ENCODE measurements around the gene MAML3.

The MAML3 gene

DNA sequence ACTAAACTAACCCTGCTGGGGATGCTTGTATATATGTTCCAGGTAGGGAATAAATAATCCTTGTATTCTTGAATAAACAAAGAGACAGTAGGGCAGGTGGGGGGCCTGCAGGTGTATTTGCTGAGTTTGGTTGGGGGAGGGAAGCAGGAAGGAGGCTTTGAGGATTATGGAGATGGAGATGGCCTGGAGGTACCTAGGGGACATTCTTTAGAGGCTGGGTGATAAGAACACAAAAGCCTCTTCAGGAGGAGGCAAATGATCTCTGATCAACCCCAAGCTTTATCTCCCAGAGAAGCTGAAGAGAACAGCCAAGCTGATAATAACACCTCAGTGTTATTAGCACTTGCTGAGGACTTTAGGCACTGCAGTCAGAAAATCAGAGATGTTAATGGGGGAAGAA is 300.7 kb downstream of the MAML3 start:
- Mint-ChIP-seq H3K27ac (no peak overlapping the region), H3K27me3 (no peaks in the 10 kb centered on the region), H3K4me1 (ENCODE audit: low read depth) (peaks cover 17% of the 10 kb centered on the region), H3K36me3 (ENCODE audit: low read depth) (no peaks in the 10 kb centered on the region), H3K4me3 (no peak overlapping the region), H3K9me3 (no peaks in the 10 kb centered on the region)
- intact Hi-C loops (cut with micrococcal nuclease), result no loop called here

DNA sequence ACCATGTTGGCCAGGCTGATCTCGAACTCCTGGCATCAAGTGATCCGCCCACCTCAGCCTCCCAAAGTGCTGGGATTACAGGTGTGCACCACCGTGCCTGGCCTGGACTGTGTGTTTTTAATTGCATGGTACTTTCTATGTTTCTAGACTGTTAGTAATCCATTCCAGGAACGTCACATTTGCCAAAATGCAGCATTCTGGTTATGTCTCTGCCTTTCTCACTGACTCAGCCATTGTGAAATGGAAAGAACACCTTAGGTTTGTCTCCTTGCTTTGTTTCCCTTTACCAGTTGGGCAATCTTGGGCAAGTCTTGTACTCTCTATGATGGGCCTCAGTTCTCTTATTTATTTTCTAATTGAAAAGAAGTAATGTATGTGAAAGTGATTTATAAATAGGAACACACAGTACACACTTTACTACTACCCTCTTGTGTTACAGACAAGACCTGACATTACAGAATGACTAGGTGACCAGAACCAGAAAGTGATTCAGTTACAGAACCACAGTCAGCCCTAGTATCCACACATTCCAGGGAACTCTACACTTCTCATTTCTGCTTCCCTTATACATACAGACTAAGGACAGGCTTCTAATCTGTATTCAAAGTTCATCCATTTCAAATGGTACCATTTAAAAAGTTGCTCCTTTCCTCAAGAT is 301.2 kb downstream of the MAML3 start:
- Mint-ChIP-seq H3K27ac (no peak overlapping the region), H3K4me1 (ENCODE audit: low read depth) (peaks cover 17% of the 10 kb centered on the region), H3K9me3 (no peaks in the 10 kb centered on the region), H3K4me3 (no peak overlapping the region), H3K27me3 (no peaks in the 10 kb centered on the region), H3K36me3 (ENCODE audit: low read depth) (no peaks in the 10 kb centered on the region)
- intact Hi-C loops (cut with micrococcal nuclease), result no loop called here

DNA sequence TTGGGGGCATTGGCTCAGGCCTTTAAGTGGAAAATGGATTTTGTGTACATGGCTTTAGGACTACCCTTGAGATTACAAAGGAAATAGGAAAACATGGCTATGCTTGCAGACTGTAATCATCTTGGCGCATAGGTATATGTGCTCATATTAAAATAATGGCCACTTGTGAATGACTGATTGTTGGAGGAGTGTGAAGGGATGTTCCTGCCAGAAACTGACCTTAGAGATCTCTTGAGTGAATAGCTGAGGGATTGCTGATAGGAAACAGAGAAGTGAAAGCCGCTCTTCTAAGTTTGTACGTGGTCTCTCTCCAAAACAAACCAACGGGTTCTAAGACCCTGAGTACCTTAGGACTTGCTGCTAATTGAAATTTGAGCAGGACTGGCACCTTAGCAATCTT is 302.3 kb downstream of the MAML3 start:
- intact Hi-C loops (cut with micrococcal nuclease), result no loop called here
- Mint-ChIP-seq H3K9me3 (no peaks in the 10 kb centered on the region), H3K4me3 (no peak overlapping the region), H3K4me1 (ENCODE audit: low read depth) (peaks cover 17% of the 10 kb centered on the region), H3K27me3 (no peaks in the 10 kb centered on the region), H3K27ac (no peak overlapping the region), H3K36me3 (ENCODE audit: low read depth) (no peaks in the 10 kb centered on the region)

DNA sequence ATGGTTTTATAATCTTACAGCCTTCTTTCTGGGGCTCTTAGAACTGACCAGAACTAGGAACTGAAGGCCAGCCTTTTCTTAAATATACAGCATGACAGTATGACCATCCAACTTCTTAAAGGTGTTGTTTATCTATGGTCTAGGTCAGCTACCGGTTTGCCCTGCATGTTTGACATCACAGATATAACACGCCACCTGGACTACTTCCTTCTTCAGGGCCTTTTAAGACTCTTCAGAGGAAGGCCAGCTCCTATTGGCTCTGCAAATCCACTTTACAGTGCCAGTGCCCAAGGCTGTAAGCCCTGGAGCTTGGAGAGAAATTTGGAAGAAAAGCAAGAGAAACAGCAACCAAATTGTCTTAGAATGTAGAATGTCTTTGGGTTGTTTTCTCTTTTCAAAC is 302.9 kb downstream of the MAML3 start:
- Mint-ChIP-seq H3K27me3 (no peaks in the 10 kb centered on the region), H3K4me3 (no peak overlapping the region), H3K36me3 (ENCODE audit: low read depth) (no peaks in the 10 kb centered on the region), H3K27ac (no peak overlapping the region), H3K4me1 (ENCODE audit: low read depth) (peaks cover 17% of the 10 kb centered on the region), H3K9me3 (no peaks in the 10 kb centered on the region)
- intact Hi-C loops (cut with micrococcal nuclease), result no loop called here

DNA sequence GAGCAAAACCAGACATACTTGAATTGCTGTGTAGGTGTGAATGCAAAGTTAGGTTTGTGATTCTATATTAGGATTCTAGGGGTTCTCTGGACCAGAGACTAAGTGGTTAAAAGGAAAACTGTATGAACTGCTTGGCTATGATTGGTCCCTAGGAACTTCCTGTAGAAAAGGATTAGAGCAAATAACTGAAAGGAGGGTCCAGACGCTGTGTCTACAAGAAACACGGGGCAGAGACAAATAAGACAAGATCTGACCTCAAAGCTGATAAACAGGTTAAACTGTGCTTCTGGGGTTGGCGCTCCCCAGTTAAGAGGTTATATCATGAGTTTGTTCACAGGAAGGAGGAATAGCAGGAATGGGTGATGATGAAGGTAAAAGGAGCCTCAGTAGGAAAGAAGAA is 304.8 kb downstream of the MAML3 start:
- intact Hi-C loops (cut with micrococcal nuclease), result no loop called here
- Mint-ChIP-seq H3K27me3 (no peaks in the 10 kb centered on the region), H3K9me3 (no peaks in the 10 kb centered on the region), H3K4me1 (ENCODE audit: low read depth) (peaks cover 31% of the 10 kb centered on the region), H3K4me3 (no peak overlapping the region), H3K27ac (no peak overlapping the region), H3K36me3 (ENCODE audit: low read depth) (no peaks in the 10 kb centered on the region)

DNA sequence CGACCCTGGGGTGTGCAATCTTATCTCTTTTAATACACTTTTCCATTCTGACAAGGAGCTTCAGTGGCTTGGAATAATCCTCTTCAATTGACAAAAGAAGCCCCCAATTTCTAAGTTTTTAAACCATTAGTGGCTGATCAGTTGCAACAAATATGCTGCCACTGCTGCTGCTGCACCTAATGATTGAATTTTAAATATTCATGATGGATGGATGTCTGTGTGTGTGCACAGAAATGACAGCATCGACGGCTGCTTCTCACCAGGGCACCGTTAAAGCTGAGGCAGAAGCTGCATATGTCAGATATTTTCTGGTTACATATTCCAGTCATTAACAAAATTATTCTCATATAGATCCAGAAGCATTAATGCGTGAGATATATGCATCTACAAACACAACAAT is 306.0 kb downstream of the MAML3 start:
- Mint-ChIP-seq H3K4me1 (ENCODE audit: low read depth) (peaks cover 35% of the 10 kb centered on the region), H3K36me3 (ENCODE audit: low read depth) (no peaks in the 10 kb centered on the region), H3K9me3 (no peaks in the 10 kb centered on the region), H3K4me3 (no peak overlapping the region), H3K27me3 (no peaks in the 10 kb centered on the region), H3K27ac (no peak overlapping the region)
- intact Hi-C loops (cut with micrococcal nuclease), result no loop called here

DNA sequence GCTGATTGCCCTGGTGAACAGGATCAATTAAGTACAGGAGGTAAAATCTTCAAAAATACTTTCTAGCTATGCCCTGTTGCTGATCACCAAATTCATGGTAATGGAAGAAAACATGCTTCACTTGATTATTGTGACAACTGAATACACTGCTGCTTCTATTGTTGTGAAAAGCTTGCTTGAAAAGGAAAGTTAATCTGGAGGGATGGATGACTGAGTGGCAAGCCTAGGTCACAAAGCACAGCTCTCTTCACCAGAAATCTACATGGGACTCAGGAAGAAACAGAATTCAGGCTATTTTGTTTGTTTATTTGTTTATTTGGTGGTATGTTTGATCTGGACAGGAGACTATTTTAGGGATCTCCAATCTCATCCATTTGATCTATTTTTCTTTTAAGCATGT is 306.4 kb downstream of the MAML3 start:
- H3K27me3 Mint-ChIP-seq, result no peaks in the 10 kb centered on the region
- peaks cover 33% of the 10 kb centered on the region for H3K4me1 Mint-ChIP-seq (ENCODE audit: low read depth)
- H3K36me3 Mint-ChIP-seq (ENCODE audit: low read depth), result no peaks in the 10 kb centered on the region
- no peaks in the 10 kb centered on the region for H3K9me3 Mint-ChIP-seq
- intact Hi-C loops (cut with micrococcal nuclease), result no loop called here
- H3K4me3 Mint-ChIP-seq, result no peak overlapping the region
- H3K27ac Mint-ChIP-seq, result no peak overlapping the region

DNA sequence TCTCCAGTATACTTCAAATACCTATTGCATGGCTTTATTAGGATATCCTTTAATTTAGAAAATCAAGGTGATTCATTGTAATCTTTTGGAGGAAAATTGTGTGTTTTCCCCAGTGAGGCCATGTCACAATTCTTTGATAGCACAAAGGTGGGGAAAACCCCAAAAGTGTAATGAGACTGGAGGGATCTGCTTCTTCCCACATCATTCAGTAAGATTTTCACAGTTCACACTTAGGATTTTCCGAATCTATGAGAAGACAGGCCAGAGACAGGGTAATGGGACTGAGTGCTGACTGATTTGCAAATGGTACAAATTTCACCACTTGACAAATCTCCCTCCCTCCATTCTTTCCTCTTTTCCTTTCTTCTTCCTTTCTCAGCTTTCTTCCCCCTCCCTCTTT is 307.2 kb downstream of the MAML3 start:
- Mint-ChIP-seq H3K27ac (no peak overlapping the region), H3K9me3 (no peaks in the 10 kb centered on the region)

DNA sequence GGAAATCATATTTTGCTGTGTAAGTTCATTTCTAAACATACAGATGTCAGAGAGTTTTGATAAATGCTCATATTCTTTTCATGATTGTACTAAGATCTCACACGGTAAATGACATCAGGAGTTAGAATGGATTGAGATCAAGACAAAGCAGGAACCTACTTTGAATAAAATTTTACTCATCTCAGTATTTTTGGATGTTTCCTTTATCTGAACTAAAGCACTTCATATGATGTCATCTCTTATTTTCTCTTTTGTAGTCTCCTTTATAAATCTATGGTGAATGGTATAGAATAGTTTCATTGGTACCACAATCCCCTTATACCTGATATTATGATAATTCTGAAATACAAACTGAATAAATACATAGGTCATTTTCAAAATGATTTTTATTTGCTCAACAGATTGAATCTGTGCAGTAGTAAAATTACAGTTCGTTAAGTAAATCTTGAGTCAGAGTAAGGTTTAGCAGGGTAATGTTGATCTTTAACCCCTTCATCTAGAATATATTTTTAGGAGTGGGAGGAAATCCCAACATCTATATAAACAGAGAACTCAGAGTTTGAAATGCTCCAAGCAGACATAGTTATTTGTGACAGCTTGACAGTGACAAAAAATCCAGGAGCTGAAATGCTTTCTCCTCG is 308.4 kb downstream of the MAML3 start:
- Mint-ChIP-seq H3K27ac (no peak overlapping the region), H3K36me3 (ENCODE audit: low read depth) (no peaks in the 10 kb centered on the region), H3K4me1 (ENCODE audit: low read depth) (peaks cover 41% of the 10 kb centered on the region), H3K9me3 (no peaks in the 10 kb centered on the region), H3K4me3 (no peak overlapping the region), H3K27me3 (no peaks in the 10 kb centered on the region)
- intact Hi-C loops (cut with micrococcal nuclease), result no loop called here

More for the DNA sequence above, 307.2 kb downstream of the MAML3 start:
- no peaks in the 10 kb centered on the region for H3K27me3 Mint-ChIP-seq
- no peak overlapping the region for H3K4me3 Mint-ChIP-seq
- intact Hi-C loops (cut with micrococcal nuclease), result no loop called here
- H3K4me1 Mint-ChIP-seq (ENCODE audit: low read depth), result peaks cover 34% of the 10 kb centered on the region
- H3K36me3 Mint-ChIP-seq (ENCODE audit: low read depth), result no peaks in the 10 kb centered on the region

DNA sequence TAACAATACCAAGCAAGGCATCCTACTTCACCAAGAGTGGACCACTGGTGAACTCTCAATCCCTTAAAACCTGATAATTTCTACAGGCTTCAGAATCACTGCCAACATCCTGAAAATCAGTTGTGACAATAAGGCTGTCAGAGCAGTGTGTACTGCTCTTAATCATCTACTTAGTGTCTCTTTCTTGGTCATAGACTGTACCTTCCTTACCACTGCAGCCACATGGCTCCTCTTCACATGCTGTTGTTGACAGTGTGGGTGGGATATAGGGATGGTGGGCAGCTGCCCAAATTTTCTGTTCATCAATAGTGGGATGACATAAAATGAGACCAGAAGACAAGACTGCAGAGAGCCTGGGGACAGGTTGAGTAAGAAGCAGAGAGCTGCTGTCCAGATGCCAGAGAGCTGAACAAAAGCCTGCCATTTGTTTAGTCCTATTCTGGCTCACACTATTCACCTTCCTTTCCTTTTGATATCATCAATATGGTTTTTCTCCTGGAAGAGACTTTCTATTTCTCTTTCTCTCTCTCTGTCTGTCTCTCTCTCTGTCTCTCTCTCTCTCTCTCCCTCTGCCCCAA is 309.4 kb downstream of the MAML3 start:
- Mint-ChIP-seq H3K36me3 (ENCODE audit: low read depth) (no peaks in the 10 kb centered on the region), H3K4me3 (no peak overlapping the region), H3K27me3 (no peaks in the 10 kb centered on the region), H3K27ac (no peak overlapping the region), H3K9me3 (no peaks in the 10 kb centered on the region), H3K4me1 (ENCODE audit: low read depth) (peaks cover 50% of the 10 kb centered on the region)
- intact Hi-C loops (cut with micrococcal nuclease), result no loop called here

DNA sequence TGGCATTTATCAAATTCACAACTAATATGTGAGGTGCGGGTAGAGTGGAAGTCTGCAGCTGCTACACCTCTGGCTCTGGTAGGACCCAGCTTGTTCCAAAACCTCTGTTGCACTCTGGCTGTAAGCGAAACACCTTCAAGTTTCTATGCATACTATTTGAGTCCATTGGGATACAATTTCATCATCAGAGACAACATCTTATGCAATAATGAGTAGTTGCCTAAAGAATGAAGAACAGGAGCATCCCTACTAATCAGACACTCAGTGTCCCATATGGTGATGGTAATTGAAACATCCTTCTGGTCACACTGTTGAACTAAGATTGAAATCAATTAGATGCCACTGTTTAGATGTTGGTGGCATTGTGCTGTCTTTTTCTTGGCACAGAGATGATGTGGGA is 309.9 kb downstream of the MAML3 start:
- Mint-ChIP-seq H3K27me3 (no peaks in the 10 kb centered on the region), H3K9me3 (no peaks in the 10 kb centered on the region), H3K4me1 (ENCODE audit: low read depth) (peaks cover 50% of the 10 kb centered on the region), H3K4me3 (no peak overlapping the region), H3K36me3 (ENCODE audit: low read depth) (no peaks in the 10 kb centered on the region), H3K27ac (no peak overlapping the region)
- intact Hi-C loops (cut with micrococcal nuclease), result no loop called here

DNA sequence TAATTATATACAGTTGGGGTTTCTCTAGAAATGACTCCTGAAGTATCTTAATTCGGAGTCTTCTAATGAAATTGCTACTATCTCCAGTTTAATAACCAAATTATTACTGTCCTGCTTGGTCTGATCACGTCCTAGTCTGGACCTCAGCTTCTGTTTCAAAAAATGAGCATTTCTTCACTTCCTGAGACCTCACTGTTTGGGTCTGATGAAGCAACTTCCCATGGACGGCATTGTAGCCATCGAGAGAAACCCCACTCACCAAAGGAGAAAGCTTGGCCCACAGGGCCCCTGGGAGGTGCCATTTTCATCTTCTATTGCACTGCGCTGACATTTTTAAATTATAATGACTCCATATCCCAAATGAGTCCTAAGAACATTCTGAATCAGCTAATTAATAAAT is 310.3 kb downstream of the MAML3 start:
- H3K4me1 Mint-ChIP-seq (ENCODE audit: low read depth), result peaks cover 50% of the 10 kb centered on the region
- H3K27me3 Mint-ChIP-seq, result no peaks in the 10 kb centered on the region
- no peaks in the 10 kb centered on the region for H3K9me3 Mint-ChIP-seq
- no peak overlapping the region for H3K27ac Mint-ChIP-seq
- intact Hi-C loops (cut with micrococcal nuclease), result loop anchor here (2.0 kb wide), 1 partner anchor 55 kb away; no protein-coding TSS in a partner anchor
- H3K36me3 Mint-ChIP-seq (ENCODE audit: low read depth), result no peaks in the 10 kb centered on the region
- H3K4me3 Mint-ChIP-seq, result no peak overlapping the region

DNA sequence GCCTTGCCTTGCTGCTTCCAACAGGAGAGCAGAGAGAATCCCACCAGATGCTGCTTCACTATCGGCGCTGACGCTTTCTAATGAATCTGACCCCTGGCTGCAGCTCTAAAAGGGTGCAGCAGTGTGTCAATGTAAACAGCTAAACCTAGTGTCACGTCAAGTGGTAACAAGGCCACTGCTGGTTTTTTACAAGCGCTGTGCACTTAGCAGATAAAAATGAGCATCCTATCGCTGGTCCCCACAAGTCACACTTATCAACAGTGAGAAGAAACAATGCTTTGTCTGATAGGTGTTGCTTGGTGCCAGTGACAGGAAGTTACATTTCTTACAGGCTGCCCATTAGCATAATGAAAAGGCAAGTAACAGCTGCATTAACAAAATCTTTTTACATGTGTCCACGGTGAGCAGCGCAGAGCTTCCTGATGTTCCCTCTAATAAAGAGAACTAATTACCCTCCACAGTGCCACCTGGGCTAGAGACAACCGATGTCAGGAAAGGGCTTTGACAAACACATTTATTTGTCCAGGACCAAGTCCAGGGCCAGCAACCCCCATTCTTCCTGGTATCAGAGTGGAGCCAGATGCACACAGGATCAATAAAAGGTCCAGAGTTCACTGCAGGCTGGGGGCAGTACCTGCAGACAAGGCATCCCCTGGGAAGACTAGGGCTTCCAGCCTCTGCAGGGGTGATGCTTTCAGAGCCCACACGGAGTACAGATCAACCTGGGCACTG is 312.4 kb downstream of the MAML3 start:
- H3K27ac Mint-ChIP-seq, result no peak overlapping the region
- intact Hi-C loops (cut with micrococcal nuclease), result loop anchor here (2.0 kb wide), 1 partner anchor 53 kb away; no protein-coding TSS in a partner anchor
- peaks cover 50% of the 10 kb centered on the region for H3K4me1 Mint-ChIP-seq (ENCODE audit: low read depth)
- H3K36me3 Mint-ChIP-seq (ENCODE audit: low read depth), result no peaks in the 10 kb centered on the region
- H3K9me3 Mint-ChIP-seq, result no peaks in the 10 kb centered on the region
- no peaks in the 10 kb centered on the region for H3K27me3 Mint-ChIP-seq
- H3K4me3 Mint-ChIP-seq, result no peak overlapping the region

DNA sequence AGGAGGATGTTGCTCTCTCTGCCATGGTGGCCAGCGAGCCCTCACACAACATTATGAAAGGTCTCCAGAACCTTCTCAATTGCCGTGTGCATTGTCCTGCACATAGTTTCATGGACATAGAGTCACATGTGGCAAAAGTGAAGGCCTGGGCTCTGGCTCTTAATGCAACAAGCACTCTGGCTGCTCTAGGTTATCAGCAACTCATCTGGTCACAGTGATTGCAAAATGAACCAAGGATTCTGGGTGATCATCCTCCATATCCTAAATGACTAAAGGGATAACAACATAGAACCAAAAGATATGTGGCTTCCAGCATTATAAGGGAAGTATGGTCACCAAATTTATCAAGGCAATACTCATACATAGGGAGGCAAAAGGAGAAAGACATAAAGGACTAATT is 313.2 kb downstream of the MAML3 start:
- Mint-ChIP-seq H3K27me3 (no peaks in the 10 kb centered on the region), H3K27ac (no peak overlapping the region), H3K4me3 (no peak overlapping the region), H3K4me1 (ENCODE audit: low read depth) (peaks cover 50% of the 10 kb centered on the region), H3K36me3 (ENCODE audit: low read depth) (no peaks in the 10 kb centered on the region), H3K9me3 (no peaks in the 10 kb centered on the region)
- intact Hi-C loops (cut with micrococcal nuclease), result no loop called here
